Astrocyte of the spinal cord (primary cell): Measurements from ENCODE around the gene PTPRT.

Source experiments
- DNase-seq: peaks from one replicate; pipeline ENCODE4 v3.0.0; 2011; ENCODE audit warnings: low read depth, low spot score
- H3K4me3 ChIP-seq: 2 replicates; pipeline ENCODE4 v1.5.1; 2011; ENCODE audit warnings: low read depth, mild to moderate bottlenecking, low read length, moderate library complexity
- in situ Hi-C: cut with HindIII; loops from 2 replicates; pipeline ENCODE4 v1.10.0; 2017; ENCODE audit warnings: low sequenced_read_pairs
- TF ChIP-seq, protein P1 (sequence below): IDR thresholded peaks from 2 replicates; pipeline ENCODE4 v1.5.1; 2012; ENCODE audit warnings: low read depth, mild to moderate bottlenecking, low read length, inconsistent platforms

The PTPRT gene

DNA sequence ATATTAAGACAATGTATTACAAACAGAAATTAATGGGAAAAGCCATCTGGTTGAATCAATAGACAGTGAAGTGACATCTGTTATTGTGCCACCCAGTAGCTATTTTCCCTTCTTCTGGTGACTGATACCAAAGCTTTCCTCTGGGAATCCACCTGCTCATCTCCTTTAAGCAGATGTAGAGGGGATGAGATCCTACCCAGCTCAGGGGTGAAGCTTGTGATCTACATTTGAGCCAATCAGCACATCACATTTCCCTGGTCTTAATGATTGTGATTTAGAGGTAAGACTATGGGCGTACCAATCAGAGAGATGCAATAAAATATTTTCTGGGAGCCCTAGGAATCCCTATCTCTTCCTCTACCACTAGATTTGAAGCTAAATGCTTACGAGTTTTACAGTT, 782.9 kb downstream of the PTPRT start:
- in situ Hi-C loops, result no loop called here
- TF ChIP-seq, protein P1, sequence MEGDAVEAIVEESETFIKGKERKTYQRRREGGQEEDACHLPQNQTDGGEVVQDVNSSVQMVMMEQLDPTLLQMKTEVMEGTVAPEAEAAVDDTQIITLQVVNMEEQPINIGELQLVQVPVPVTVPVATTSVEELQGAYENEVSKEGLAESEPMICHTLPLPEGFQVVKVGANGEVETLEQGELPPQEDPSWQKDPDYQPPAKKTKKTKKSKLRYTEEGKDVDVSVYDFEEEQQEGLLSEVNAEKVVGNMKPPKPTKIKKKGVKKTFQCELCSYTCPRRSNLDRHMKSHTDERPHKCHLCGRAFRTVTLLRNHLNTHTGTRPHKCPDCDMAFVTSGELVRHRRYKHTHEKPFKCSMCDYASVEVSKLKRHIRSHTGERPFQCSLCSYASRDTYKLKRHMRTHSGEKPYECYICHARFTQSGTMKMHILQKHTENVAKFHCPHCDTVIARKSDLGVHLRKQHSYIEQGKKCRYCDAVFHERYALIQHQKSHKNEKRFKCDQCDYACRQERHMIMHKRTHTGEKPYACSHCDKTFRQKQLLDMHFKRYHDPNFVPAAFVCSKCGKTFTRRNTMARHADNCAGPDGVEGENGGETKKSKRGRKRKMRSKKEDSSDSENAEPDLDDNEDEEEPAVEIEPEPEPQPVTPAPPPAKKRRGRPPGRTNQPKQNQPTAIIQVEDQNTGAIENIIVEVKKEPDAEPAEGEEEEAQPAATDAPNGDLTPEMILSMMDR, result no peak
- H3K4me3 ChIP-seq, result no peak overlapping the region
- DNase-seq, result no peak

DNA sequence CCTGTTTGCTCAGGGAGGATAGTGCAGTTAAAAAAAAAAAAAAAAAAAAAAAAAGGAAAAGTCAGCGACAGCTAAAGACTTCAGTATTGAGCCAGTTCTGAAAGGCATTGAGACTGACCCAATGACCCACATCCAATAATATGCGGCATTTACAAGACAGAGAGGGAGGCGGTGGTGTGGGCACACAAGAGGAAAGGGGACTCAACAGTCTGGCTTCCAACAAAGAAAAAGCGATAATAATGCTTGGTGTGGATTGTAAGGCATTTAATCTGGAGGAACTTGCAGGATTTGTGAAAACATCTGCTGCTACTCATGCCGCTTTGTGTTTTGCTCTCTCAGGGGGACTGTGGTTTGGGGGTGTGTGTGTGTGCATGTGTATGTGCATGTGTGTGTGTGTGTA, 787.3 kb downstream of the PTPRT start:
- H3K4me3 ChIP-seq, result no peak overlapping the region
- no peak for DNase-seq
- in situ Hi-C loops, result no loop called here
- TF ChIP-seq, protein P1, result no peak

DNA sequence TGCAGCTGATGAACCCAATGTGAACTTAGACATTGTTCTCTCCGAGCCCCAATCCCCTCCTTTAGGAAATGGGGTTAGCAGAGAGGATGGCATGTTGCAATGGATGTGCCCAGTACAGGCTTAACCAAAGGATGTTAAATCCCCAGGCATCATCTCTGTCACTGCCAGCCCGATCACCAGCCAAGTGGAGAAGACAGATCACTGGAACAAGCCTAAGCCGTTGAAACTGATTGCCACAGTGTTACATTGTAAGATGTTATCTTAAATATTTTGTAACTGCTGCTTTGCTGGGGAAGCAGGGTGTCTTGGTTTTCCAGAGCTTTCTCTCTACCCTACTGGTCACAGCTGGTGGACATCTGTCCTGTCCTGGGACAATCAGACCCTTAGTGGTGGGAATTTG, 788.1 kb downstream of the PTPRT start:
- TF ChIP-seq, protein P1, result no peak
- in situ Hi-C loops, result no loop called here

DNA sequence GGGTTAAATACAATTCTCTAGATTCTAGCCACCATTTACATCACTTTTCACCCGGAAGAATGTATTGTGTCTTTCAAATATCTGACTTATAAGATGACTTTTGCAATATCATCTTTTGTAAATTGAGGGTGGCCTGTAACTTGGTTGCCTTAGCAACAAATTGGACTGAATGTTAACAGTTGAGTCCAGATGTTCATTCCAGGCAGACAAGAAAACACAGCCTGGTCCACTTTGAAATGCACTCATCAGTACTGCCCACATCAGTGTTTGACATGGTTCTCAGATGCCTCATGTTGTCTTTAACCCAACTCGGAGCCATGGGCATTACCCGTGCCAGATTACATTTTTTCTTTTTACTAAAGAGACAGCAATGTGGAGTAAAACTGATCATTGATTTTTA, 789.9 kb downstream of the PTPRT start:
- in situ Hi-C loops, result no loop called here
- no peak overlapping the region for H3K4me3 ChIP-seq
- no peak for DNase-seq
- TF ChIP-seq, protein P1, result no peak

More for the DNA sequence above, 788.1 kb downstream of the PTPRT start:
- DNase-seq, result no peak
- H3K4me3 ChIP-seq, result no peak overlapping the region

DNA sequence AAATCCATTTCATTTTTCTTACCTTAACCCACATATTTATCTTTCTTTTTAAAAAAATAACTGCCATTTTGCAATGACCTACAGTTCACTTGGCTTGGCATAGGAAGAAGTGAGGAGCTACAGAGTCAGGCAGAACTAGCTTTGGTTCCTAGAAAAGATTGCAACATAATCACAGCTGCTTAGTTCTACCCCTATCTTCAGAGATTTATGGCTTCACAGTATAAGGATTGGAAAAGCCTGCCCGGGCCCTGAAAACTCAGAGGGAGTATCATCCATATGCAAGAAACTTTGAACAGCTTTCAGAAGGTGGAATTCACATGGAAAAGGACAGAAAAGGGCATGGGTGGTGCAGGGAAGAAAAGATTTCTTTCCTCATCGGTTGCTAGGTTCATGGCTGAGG, 797.3 kb downstream of the PTPRT start:
- DNase-seq, result no peak
- TF ChIP-seq, protein P1, result no peak
- H3K4me3 ChIP-seq, result no peak overlapping the region
- in situ Hi-C loops, result no loop called here

DNA sequence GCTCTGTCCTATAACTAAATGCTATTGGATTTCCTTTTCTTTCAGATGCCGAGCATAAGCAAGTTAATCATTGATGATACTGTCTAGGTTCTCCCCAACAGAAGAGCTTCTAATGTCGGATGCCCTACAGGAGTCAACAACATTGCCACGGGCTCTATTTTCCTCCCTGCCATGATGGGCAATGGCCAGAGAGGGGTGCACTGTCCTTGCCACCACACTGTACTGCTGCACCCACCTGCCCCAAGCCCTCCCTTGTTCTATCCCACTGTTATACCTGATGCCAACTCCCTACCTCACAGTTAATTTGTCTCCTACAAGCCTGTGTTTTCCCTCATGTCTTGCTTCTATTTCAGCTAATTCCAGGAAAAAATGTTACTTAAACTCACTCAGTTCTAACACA, 797.9 kb downstream of the PTPRT start:
- TF ChIP-seq, protein P1, result no peak
- no peak for DNase-seq
- in situ Hi-C loops, result no loop called here
- H3K4me3 ChIP-seq, result no peak overlapping the region

DNA sequence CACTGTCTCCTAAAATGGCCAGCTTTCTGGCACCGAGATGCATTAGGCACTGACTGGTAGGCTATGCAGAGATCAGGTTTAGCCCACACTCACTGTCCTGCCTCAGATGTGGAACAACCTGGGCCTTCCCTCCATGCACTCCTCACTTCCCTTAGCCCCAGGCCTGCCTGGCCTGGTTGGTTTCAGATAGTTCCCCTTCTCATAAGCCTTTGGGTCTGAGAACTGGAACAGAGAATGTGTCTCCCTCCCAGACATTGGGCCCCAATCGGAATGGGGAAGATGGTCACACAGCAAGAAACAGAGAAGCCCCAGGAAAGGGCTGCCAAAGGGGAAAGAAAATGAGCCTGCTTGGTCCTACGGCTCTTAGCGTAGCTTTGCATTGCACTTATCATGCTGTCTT, 809.4 kb downstream of the PTPRT start:
- TF ChIP-seq, protein P1, result no peak
- no peak overlapping the region for H3K4me3 ChIP-seq
- no peak for DNase-seq
- in situ Hi-C loops, result no loop called here
